HG03280 (cell line): ENCODE results near the gene CIB4.

ENCODE experiments used
- ATAC-seq: cut with Tn5 transposase; IDR thresholded peaks from one replicate; pipeline ENCODE4 v1.9.1; 2021; ENCODE audit warnings: mild to moderate bottlenecking, moderate library complexity; ENCODE audit not compliant: unreplicated experiment

The CIB4 gene

GRCh38 chr2:26644188-26644835, 3.1 kb upstream of the CIB4 start:
- ATAC-seq: no peak

- no peak for ATAC-seq
Observed at GRCh38 chr2:26642429-26642828, 1.3 kb upstream of the CIB4 start.

- ATAC-seq: no peak
Observed at GRCh38 chr2:26640331-26640745, 828 bp downstream of the CIB4 start.

- ATAC-seq: no peak
Observed at GRCh38 chr2:26639685-26640243, 1.4 kb downstream of the CIB4 start.

- ATAC-seq: no peak
Observed at GRCh38 chr2:26637811-26638310, 3.3 kb downstream of the CIB4 start.

- no peak for ATAC-seq
Observed at GRCh38 chr2:26636935-26637334, 4.2 kb downstream of the CIB4 start.

- ATAC-seq: no peak
Observed at GRCh38 chr2:26635401-26635800, 5.8 kb downstream of the CIB4 start.

- ATAC-seq: no peak
Observed at GRCh38 chr2:26634636-26635230, 6.4 kb downstream of the CIB4 start.

GRCh38 chr2:26633993-26634595, 7.1 kb downstream of the CIB4 start:
- ATAC-seq: no peak

GRCh38 chr2:26633351-26633945, 7.7 kb downstream of the CIB4 start:
- ATAC-seq: no peak

- ATAC-seq: no peak
Observed at GRCh38 chr2:26632624-26633185, 8.5 kb downstream of the CIB4 start.

GRCh38 chr2:26631401-26632170, 9.6 kb downstream of the CIB4 start:
- ATAC-seq: no peak

- no peak for ATAC-seq
Observed at GRCh38 chr2:26630669-26631360, 10.4 kb downstream of the CIB4 start.

GRCh38 chr2:26630235-26630634, 10.9 kb downstream of the CIB4 start:
- ATAC-seq: no peak

- ATAC-seq: no peak
Observed at GRCh38 chr2:26629751-26630150, 11.4 kb downstream of the CIB4 start.

GRCh38 chr2:26629346-26629630, 11.9 kb downstream of the CIB4 start:
- ATAC-seq: no peak

- no peak for ATAC-seq
Observed at GRCh38 chr2:26628561-26629345, 12.4 kb downstream of the CIB4 start.

GRCh38 chr2:26627350-26628105, 13.6 kb downstream of the CIB4 start:
- no peak for ATAC-seq

GRCh38 chr2:26626606-26627005, 14.6 kb downstream of the CIB4 start:
- ATAC-seq: no peak
